SHP77 (cell line): ENCODE measurements around the gene ADGB.
"Not testable (repeated sequence)": the region's sequence is repeated elsewhere in the genome, so short reads cannot be mapped to it uniquely, and the experiment has no call there.

ENCODE experiments used
- DNase-seq, 2 experiments: peaks; one replicate each; lab custom pipeline; 2025; lab: John Stamatoyannopoulos, UW

Gene ADGB

DNA sequence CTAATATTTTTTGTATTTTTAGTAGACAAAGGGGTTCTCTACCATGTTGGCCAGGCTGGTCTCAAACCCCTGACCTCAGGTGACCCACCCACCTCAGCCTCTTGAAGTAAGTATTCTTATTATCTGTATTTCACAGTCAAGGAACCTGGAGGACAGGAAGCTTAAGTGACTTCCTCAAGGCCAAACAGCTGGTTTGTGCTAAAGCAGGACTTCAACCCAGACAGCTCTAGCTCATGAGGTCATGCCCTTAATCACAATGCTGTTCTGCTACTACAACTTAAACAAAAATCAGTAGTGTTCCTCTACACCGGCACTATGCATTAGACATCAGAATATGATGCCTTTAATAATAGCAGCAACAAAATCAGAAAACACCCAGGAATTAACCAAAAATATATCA lies 168.9 kb downstream of the ADGB start:
- no peak for DNase-seq

DNA sequence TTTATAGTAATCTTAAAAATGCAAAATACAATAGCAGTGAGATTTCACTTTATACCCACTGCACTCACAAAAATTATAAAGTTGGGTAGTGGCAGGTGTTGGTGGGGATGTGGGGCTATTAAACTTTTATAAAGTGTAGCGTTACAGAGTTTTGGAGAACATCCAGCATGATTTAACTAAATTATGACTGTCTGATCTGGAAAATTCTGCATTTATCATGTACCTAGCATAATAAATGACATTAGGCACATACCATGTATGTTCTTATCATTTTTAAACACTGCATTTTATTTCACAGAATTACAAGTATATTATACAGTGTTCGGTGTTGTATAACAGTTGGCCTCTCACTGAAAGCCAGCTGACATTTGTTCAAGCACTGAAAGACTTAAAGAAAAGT lies 169.9 kb downstream of the ADGB start:
- no peak for DNase-seq

DNA sequence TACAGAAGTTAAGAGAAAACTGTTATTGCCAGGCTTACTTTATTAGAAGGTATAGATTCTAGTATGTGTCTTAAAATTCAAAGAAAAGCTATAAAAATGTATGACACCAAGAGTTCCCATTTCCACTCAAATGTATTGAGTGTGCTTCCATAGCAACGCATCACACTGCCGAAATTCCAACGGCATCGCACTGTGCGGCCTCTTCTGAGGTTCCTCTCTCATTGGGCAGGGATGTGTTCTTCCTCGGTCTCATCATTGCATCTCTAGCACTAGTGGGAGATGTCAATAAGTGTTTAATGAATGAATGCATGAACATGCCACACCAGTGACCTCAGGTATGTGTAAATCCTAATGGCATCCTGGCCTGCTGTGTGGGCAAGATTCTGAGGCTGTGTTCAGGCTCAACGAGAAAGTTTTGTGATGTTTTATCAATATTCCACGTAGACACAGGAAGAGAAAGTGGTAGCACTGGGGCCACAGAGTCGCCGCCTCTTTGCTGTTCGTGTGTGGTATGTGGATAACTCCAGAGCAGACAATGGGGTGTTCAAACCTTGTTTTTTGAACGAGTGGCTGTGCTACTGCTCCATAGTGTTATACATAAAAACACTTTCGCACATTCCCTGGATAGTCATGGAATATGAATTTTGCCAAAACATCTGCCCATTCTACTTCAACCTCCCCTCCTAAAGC lies 171.6 kb downstream of the ADGB start:
- no peak for DNase-seq

DNA sequence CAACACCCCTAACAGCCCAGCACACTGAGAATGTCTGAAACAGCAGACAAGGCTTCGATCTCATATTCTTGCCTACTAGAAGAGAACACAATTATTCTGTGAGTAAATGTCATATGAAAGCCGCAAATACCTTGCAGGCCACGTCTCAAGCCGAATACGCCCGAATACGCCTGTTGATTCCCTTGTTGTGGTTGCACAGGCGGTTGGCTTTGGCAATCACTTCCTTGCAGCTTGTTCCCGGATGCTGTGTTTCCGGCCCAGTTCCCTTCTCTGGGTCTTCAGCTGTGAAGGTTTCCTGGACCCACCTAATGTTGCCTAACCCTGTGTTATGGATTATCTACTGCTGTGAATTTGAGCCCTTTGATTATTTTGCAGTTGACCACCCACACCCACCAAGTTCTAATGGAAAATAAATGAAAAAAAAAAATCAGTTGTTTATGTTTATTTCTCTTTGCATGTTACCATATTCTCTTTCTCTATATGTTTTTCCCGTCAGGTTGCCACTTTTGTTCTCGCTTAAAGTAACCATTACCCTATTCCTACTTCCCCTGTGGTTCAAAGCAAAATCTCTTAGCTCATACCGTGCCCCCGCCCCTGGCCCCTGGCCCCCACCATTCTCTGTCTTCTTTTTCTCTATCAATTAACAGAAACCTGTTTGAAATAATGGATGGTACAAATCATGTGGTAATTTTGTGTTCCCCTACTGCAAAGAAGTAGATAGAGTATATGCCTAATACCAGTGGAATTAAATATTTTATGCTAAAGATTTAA lies 172.4 kb downstream of the ADGB start:
- no peak for DNase-seq

DNA sequence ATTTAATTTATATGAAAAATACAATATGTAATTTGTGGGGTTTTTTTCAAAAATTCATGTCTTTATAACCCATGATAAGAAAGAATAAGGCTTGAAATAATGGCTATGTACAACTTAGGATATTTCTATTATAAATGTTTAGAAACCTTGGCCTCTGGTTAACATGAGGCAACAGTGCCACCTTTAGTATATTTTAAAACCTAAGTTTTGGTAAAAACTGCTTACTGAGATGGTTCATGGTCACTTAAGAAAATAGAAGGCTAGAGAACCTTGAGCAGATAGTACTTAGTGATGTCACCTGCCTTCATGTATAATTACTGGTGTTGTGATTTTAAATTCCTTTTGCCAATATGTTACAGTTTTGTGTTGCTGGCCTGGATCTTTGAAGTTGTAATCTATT lies 176.4 kb downstream of the ADGB start:
- DNase-seq: no peak

DNA sequence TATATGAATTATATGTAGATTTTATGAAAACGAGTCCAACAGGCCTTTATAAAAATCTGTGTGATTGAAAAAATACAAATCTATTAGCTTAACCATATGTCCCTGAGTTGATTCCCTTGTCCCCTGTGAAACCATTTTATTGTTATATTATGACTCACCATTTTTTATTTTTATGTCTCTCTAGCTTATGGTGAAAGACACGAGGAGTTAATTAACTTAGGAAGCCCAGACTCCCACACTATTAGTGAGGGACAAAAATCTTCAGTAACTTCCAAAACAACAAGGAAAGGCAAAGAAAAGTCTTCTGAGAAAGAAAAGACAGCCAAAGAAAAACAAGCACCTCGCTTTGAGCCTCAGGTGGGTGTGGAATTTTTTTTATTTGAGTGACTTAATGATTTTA lies 183.1 kb downstream of the ADGB start:
- DNase-seq: no peak

DNA sequence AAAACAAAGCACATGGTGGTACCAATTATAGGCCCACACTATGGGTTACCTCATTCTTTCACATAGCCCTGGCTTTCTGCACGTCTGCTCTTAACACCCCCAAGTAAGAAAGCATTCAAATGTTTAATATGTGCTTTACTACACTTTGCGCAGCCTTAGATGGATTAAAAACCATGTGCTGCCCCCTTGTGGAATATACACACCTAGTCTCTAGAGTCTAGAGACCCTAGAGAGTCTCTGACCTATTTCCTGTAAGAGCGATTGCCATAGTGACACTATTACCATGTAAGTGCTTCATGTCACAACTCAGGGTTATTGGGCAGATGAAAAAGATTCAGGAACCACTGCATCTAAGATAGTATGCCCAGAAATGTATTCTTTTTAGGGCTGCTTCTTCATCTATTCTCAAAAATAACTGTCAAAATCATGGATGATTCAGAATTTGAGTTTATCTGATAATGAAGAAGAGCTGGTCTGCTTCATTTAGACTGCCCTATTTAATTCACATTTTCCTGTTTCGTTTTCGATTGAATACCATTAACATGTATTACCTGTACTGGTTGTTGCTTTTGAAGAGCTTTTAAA lies 186.3 kb downstream of the ADGB start:
- peak; percentile 64 to 82 for DNase-seq

DNA sequence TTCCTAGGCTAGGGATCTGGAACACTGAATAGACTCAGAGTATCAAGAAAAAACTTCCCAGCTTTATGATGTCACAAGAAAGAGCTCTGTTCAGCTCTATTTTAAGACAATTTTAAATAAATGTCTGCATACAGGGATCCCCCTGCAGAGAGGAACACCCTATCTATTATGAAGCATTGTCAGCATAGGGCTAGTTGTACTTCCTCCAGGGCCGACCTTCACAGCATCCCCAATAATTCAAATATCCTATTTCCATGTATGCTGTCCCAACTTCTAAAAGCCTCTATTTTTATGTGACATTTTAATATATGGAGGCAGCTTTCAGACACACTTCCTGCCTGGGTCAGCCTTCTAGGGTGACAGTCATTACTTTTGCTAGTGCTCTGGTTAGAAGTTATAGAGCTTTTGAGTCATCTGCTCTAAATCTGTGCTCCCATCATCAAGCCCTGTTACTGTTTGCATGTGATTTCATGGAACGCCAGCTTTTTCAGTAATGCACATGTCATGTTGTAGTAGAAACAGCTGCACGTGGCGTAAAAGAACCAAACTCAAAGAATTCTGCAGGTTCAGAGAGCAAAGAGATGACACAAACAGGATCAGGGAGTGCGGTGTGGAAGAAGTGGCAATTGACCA lies 189.2 kb downstream of the ADGB start:
- DNase-seq: no peak

DNA sequence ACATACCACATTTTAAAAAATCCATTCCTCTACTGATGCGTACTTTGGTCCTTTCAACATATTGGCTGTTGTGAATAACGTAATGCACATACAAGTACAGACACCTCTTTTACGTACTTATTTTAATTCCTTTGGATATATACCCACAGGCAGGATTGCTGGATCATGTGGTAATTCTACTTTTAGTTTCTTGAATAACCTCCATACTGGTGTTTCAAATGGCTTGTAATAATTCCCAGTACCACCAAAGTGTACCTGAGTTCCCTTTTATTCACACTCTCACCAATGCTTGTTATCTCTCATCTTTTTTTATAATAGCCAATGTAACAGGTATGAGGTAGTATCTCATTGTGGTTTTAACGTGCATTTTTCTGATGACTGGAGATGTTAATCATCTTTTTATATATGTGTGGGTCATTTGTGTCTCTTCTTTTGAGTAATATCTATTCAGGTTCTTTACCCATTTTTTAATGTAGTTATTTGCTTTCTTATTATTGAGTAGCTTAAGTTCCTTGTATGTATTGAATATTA lies 191.9 kb downstream of the ADGB start:
- DNase-seq: no peak

DNA sequence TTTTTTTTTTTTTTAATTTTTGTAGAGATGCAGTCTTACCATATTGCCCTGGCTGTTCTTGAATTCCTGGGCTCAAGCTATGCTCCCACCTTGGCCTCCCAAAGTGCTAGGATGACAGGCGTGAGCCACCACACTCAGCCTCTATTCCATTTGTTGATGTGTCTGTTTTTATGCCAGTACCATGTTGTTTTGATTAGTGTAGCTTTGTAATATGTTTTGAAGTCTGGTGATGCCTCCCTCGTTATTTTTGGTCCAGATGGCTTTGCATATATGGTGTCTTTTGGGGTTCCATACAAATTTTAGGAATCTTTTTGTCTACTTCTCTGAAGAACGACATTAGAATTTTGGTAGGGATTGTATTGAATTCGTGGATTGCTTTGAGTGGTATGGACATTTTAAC lies 193.2 kb downstream of the ADGB start:
- no peak for DNase-seq

DNA sequence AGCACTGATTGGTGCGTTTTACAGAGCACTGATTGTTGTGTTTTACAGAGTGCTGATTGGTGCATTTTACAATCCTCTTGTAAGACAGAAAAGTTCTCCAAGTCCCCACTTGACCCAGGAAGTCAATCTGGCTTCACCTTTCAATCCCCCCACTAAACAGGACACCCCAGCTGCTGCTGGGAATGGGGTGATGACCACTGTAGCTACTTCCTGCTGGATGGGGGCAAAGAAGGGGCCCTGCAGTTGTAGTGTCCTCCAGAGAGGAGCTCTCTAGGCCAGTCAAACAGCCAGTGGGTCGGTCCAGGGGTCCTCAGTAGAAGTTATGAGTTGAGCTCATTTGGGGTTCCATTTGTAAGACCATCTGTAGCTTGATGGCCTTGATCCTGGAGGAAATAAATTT lies 194.4 kb downstream of the ADGB start:
- DNase-seq: not testable (repeated sequence)

DNA sequence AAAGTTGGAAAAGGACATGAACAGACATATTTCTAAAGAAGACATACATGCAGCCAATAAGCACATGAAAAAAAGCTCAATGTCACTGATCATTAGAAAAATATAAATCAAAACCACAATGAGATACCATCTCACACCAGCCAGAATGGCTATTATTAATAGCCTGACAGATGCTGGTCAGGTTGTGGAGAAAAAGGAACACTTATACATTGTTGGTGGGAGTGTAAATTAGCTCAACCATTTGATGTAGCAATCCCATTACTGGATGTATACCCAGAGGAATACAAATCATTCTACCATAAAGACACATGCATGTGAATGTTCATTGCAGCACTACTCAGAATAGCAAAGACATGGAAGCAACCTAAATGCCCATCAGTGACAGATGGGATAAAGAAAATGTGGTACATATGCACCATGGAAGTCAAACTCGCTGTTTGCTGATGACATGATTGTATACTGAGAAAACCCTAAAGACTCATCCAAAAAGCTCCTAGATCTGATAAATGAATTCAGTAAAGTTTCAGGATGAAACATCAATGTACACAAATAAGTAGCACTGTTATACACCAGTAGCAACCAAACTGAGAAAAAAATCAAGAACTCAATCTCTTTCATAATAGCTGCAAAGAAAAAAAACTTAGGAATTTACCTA lies 196.8 kb downstream of the ADGB start:
- DNase-seq: no peak

DNA sequence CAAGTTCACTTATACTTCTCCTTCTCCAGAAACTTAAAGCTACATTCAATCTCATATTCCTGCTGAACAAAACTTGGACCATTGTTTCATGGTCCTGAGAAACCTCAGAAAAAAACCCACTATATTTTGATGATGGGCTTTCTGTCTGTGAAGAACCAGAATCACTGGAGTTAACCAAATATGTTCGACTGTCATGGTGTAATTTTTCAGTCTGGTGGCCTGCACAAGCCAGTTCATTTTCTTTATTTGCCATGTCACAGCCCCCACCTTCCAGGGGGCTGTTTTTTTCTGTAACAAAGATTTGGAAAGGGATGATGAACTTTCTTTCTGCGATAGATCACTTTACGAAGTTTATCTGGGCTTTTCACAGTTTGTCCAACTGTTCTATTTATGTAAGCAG lies 204.4 kb downstream of the ADGB start:
- DNase-seq: not testable (repeated sequence)

DNA sequence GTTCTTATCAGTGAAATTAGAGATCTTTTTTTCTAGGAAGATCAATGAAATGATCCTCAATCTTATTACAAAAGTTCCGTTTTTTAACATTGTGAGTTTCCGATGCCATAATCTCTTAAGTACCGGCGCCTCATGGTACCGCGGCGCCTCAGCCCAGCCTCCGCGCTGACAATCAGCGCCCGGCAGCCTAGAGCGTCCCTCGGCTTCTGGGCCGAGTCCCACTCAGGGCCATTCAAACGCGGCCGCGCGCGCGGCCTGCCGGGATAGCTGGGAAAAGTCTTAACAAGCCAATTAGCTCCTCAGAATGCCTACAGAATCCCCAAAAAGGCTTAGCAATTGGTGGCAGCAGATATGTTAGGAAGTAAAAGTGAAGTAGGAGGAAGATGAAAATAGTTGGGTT lies 204.8 kb downstream of the ADGB start:
- no peak for DNase-seq

DNA sequence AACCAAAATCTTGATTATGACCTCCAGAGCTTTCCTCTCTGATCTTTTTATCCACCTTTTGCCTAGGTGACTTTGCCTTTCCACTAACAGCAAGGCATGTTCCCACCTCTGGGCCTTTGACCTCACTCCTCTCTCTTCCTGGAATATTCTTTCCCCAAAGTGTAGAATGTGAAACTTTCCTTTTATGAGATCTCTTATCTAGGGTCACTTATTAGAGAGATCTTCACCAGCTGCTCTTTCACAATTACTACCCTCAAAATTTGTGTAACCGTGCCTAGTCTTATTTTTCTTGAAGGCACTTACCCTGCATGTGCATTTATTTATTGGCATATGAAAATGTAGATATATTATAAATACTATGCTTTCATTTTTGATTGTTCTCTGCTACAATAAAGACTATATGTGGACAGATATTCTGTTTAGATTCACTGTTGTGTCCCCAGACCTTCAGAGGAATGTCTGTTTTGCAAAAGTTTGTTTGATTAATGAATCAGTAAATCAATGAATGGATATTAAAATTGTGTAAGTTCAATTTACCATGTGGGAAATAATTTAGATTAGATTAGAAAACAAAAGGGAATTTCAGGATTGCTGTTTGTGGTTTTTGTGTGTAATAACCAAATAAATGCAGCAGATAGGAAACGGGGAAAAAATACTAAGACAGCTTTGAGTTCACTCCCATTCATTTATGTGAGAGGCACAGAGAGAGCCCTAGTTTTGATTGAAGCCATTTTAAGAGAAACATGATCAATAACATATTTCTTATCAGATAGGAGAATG lies 207.0 kb downstream of the ADGB start:
- DNase-seq: no peak

DNA sequence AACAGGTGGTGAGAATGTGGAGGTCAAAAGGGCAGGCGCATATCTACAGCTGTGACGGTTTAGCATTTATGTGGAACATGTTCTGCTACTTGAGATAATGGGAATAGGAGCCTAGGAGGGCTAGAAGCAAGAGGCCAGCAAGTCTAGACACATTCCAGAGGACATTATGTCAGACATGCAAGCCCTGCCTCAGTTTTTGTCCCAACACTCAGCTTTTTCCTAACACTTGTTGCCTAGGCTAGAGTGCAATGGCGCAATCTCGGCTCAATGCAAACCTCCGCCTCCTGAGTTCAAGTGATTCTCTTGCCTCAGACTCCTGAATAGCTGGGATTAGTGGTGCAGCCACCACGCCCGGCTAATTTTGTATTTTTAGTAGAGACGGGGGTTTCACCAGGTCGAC lies 210.2 kb downstream of the ADGB start:
- not testable (repeated sequence) for DNase-seq

DNA sequence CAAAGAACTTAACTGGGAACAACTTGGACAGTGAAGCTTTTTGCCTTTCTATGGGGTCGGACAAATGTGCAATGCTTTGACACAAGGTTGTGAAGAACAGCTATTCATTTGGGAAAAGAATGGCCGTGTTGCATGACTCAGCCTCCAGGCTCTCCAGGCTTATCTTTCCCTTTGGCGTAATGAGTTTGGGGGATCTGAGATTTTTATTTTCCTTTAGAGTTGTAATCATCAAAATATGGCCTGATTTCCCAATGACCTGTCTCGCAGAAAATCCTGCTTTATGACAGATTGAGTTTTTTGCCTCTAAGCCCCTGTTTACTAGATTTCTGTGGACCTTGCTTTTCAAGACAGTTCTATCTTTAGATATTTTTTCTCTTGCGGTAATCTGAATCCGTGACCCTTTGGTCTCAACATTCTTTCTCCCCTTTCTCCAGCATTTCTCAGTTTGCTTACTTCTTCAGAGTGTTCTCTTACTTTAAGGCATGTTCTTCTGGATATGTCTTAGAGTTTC lies 214.1 kb downstream of the ADGB start:
- DNase-seq: not testable (repeated sequence)

DNA sequence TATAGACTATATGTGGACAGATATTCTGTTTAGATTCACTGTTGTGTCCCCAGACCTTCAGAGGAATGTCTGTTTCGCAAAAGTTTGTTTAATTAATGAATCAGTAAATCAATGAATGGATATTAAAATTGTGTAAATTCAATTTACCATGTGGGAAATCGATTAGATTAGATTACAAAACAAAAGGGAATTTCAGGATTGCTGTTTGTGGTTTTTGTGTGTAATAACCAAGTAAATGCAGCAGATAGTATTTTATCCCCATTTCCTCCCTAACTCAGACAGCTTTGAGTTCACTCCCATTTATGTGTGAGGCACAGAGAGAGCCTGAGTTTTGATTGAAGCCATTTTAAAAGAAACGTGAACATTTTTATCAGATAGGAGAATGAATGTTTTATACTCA lies 214.8 kb downstream of the ADGB start:
- DNase-seq: no peak

DNA sequence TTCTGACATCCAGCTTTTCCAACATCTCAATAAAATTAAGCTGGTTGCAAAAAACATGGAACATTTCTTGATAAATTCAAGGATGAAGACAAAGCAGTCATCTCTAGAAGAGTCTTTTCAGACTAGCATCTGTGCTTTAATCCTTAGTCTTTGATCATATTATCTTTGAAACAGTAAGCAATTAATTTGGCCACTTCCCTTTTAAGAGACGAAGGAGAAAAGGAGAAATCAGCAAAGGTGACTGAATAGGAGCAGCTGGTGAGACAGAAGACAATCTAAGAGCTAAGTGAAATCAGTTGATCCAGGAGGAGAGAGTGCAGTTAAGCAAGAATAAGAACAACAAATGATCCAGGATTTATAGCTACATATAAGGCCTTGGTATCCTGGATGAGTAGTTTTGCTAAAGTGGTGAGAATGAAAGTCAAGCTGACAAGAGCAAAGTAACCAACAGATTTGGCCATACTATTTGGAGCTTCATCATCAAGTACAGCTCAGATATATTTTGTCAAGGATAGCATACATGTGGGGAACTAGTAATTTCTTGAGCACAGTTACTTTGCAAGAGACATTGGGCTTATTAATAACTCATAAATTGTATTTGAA lies 215.5 kb downstream of the ADGB start:
- no peak for DNase-seq
